HG03575 (cell line): ENCODE data around the gene MS4A14.
A peak's percentile ranks its signal among the peaks of the same experiment; 100 is the strongest.
"Not testable (repeated sequence)": the region's sequence is repeated elsewhere in the genome, so short reads cannot be mapped to it uniquely, and the experiment has no call there.

Experiments
- ATAC-seq: cut with Tn5 transposase; IDR thresholded peaks from one replicate; pipeline ENCODE4 v1.9.1; 2021; ENCODE audit not compliant: unreplicated experiment, insufficient number of reproducible peaks, low FRiP score; ENCODE audit errors: extremely low read depth

Gene MS4A14, protein sequence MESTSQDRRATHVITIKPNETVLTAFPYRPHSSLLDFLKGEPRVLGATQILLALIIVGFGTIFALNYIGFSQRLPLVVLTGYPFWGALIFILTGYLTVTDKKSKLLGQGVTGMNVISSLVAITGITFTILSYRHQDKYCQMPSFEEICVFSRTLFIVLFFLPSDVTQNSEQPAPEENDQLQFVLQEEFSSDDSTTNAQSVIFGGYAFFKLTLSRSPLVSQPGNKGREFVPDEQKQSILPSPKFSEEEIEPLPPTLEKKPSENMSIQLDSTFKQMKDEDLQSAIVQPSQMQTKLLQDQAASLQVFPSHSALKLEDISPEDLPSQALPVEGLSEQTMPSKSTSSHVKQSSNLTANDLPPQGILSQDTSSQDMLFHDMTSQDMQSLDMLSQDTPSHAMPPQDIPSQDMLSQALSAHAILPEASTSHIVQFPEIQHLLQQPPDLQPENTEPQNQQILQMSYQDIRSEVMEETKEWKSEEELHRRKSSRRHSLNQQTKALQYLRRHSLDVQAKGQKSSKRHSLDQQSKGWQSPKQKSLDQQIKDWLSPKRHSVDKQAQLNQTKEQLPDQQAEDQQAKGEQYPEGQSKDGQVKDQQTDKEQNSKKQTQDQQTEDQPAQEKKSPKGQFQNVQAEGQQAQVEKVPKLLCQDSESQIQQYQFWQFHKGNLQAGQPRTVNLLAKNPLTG

DNA sequence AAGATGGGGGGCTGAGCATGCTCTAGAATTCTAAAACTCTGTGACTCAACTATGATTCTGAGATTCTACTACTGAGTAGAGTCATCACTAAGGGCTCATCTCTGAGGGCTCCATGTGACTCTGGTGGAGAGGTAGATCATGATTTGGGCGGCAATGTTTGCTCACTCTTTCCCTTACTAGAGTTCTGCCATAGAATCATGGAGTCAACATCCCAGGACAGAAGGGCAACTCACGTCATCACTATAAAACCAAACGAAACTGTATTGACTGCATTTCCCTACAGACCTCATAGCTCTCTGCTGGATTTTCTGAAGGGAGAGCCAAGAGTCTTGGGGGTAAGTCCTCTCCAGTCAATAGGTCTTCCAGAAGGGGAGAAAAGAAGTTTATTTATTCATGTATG lies at the start of gene MS4A14:
TSS of gene MS4A14 (plus strand) at position 78 of the 400 bp plus-strand sequence. CDS start at position 198, 120 bp downstream.
- ATAC-seq: no peak

DNA sequence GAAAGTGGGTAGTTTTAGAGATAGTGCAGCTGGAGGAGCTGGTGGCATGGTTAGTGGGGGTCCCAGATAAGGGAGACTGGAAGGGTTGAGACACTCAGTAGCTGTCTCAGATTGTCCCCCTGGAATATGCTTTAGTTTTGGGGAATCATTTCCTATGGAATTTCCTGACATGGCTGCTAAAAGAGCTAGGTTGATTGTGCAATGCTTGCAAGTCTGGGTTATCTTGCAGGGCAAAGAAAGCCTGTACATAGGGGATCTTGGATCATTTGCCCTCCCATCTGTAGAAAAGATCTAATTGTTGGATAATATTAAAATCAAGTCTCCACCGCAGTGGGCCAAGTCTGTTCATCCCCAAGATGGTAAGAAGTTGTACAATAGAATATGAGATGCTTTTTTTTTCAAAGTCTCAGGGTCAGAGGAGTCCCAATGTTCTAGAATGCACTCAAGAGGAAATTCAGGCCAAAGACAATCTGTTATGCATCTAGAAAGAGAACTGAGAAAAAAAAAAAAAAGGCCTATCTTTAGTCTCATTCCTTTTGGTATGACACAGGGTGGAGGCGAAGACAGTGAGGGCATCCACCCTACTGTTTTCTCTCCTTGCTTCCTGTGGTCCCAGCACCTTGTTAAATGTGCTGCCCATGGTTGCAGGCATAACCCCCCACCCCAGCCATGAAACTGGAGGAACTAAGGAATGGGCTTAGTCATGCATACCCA lies 49.0 kb upstream of the MS4A14 start:
- ATAC-seq: no peak

DNA sequence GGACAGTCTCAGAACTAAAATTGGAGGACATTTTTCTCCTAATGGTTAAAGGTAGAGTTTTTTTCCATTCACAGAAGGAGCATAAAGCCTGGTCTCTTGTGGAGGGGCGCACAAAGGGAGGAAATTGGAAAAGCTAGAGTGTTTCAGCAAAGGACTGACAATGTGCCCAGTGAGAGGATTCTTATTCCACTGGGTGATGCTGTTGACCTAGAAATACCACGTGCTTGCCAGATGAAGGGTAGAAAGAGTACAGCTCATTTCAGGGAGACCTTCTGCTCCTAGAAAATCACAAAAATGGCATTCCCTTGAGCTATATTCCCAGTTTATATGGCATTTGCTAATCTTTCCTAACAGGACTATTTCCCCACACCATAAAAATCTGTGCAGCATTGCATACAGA lies 48.1 kb upstream of the MS4A14 start:
- no peak for ATAC-seq

DNA sequence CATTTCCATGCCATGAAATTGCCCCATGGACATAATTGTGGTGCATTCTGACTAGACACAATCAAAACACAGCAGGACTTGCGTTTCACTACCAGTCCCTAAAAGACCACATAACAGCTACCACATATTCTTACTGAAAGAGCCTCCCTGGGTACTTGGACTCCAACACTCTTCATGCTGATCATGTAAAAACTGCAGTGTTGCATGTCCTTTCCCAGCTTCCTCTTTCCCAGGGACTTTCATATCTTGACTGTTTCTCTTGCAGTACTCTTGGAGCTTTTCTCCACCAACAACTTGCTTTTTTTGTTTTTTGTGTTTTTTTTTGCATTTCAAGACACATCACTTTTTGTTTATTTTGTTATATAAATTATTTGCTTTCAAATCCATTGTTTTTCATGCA lies 46.3 kb upstream of the MS4A14 start:
- ATAC-seq: no peak

DNA sequence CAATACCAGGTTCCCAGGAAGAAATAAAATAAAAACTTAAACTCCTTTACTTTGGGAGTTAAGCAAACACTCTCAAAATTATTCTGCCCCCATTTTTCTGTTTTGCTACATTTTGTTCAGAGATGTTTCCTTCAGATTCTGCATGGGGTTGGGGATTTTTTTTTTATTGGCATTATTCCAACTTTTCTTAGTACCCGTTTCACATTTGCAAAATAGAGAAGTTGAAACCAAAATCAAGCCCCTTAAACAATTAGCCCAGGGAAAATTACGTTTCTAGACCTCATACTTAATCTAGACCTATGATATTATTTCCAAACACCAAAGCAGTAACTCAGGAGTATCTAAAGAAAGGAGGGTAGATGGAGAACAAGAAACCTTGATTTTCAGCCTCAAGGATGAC lies 38.5 kb upstream of the MS4A14 start:
- ATAC-seq: no peak

DNA sequence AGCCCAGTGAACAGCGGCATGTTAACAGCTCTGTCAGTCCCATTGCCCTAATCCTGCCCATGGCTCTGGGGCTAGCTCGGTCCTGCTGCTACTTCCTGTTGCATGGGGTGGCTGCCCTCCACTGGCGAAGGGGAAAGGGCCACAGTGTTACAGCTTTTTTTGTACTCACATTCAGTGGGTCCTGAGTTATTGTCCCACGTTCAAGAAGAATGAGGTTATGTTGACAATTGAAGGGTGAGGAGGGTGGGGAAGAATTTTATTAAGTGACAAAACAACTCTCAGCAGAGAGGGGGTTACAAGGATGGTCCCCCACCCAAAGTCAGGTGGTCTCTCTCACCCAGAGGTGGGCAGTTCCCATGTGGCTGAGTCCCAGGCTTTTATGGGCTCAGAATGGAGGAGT lies 35.6 kb upstream of the MS4A14 start:
- no peak for ATAC-seq

DNA sequence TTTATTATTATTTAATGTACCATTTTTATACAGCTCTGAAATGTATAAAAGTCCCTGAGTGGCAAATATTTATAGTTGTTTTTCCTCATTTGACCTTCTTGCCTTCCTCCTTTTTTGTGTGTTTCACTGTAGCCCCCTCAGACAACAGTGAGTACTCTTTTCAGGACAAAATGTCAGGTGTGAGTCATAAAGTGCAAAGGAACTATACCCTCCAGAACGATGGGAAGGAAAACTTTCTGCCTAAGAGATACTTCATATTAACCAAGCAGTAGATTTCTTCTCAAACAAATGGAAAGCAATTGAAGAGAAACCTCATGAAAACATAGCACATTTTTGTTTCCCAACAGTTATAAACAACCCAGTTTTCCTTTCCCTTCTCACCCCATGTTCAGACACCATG lies 34.0 kb upstream of the MS4A14 start:
- ATAC-seq: no peak

DNA sequence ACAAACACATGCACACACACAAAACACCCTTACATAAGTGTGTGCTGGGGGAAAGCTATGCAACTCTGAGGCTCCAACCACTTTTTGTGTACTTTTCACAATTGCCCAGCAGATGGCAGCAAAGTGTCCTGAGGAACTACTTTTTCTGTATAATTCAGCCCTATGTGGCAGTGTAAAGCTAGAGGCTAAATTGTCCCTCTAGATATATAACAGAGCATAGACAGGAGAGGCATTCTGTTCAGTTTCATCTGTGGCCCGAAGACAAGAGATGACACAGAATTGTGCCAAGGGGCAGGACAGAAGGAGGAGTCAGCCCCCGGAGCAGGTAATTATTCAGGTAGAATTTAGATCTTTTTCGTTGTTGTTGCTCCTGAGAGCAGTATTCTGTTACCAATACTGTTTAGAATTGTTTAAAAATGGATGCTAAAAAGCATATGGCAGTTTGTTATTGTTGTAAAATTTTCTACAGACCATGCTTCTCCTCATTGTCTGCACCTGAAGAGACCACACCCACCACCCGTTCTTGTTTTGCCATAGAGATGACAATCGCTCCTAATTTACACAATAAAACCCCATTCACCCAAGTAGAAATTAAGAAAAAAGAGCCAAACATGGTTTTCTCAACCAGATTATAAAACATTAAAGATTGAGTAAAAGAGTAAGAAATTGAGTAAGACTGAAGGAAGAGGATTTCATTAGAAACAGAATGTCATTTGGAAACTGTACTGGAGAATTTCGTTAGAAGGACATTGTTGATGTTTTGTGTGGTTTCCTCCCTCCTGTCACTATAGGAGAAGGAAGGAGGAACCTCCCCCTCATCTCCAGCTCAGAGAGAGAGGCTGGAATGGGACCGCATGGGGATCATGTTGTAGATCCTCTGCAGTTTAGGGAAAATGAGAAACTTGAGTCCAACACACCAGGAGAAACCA lies 32.5 kb upstream of the MS4A14 start:
- no peak for ATAC-seq

DNA sequence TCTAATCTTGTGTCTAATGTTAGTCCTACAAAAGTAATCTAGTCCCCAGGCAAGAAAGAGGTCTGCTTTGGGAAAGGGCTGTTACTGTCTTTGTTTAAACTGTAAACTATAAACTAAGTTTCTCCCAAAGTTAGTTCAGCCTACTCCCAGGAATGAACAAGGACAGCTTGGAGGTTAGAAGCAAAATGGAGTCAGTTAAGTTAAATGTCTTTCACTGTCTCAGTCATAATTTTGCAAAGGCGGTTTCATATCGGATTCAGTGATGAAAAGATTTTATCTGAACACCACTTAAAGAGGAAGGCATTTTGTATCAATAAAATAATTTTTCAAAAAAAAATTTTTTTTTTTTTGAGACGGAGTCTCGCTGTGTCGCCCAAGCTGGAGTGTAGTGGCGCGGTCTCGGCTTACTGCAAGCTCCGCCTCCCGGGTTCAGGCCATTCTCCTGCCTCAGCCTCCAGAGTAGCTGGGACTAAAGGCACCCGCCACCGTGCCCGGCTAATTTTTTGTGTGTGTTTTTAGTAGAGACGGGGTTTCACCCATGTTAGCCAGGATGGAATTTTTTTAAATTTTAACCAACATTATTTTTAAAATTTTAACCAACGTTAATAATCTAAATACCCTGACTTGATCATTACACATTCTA lies 29.9 kb upstream of the MS4A14 start:
- not testable (repeated sequence) for ATAC-seq

DNA sequence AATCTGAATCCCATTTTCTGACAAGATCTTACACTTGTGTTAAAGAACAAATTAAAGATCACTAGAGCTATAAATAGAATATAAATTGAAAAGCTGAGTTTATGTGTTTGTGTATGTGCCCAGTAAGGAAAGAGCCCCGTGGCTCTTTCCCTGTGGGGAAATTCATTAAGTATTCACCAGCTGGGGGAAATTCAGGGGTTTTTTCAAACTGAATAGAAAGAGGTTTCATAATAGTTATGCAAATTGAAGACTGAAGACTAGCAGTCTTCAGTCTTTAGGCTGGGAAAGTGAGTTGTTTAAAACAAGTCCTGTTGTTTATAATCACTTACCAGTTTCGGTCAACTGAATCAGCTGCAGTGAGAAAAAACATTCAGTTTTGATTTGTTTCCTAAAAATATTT lies 29.2 kb upstream of the MS4A14 start:
- peak; percentile 71 for ATAC-seq

DNA sequence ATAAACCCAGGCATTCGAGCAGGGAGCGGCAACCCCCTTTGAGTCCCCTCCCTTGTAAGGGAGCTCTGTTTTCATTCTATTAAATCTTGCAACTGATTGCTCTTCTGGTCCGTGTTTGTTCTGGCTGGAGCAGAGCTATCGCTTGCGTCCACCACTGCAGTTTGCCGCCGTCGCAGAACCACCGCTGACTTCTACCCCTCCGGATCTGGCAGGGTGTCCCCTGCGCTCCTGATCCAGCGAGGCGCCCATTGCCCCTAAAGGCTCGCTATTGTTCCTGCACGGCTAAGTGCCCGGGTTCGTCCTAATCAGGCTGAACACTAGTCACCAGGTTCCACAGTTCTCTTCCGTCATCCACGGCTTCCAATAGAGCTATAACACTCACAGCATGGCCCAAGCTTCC lies 28.4 kb upstream of the MS4A14 start:
- ATAC-seq: no peak

DNA sequence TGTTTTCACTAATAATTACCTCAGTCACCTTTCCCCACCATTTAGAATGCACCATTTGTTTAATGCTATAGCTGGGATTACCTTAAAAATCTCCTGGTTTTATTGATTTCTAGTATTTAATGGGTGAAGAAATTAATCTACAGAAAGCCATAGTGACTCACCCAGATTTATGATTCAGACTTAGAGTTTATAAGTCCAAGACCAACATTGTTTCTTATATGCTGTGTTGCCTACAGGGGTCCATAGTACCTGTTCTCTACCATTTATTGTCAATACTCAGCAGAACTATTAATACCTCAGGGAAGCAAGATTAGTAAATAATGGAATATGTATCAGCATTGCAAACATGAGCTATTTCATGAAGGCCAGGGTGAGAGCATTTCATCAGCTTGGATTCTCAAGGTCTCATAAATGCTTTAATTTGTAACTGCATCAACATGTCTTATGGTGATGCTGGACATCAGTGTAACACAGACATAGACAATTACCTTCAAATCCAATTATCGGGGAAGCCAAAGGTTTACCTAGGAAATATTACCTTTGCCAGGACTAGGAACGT lies 25.9 kb upstream of the MS4A14 start:
- ATAC-seq: no peak

DNA sequence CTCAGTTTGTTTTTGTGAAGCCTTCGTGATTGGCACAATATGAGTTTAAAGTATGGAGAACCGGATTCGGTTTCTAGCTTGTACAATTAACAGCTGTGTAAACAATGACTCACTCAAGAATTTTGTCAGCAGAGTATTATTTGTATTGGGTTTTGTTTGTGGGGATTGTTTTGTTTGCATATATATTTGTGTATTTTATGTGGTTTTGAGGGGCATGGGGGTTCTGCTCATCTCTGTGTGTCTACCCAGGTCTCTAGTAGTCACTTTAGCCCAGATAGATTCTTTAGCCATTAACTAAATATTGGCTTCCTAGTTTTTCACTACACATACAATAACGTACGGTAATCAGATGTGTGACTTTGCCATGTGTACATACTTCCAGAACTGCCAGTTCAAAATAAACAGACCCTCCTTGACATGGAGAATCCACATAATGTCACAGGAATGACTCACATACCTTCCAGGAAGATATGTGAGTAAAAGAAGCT lies 25.4 kb upstream of the MS4A14 start:
- ATAC-seq: no peak

DNA sequence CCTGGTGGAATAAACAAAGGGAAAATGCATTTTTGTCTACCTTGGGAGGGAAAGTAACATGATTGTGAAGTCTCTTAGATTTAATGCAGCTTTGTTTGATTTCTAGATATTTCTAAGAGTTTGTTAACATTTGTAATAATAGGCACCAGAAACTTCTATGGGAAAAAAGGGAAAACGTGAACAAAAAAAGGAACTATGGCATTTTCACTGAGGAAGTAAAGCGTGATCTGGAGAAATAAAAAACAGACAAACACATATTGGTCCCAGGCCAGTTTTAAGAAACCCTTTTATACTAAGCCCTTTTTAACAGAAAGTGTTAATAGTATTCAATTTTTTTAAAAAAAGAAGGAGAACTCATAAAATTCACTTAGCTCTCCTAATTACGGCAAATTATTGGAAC lies 24.9 kb upstream of the MS4A14 start:
- no peak for ATAC-seq

DNA sequence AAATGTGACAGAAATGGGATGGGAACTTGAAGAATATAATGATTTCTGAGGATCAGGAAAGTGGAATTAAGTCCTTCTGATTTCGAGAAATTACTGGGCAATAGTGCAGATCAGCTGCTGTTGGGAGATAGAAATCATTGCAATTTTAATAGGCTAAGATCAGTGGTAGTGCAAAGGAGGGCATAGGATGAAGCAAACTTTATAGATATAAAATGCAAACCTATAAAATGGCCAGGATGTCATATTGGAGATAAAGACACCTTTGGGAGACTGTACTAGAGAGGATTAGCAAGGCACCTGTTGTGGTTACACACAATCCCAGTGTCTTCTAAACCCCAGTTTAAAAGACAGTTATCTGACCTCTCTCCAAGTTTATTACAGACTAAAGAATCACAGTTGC lies 24.4 kb upstream of the MS4A14 start:
- ATAC-seq: no peak

DNA sequence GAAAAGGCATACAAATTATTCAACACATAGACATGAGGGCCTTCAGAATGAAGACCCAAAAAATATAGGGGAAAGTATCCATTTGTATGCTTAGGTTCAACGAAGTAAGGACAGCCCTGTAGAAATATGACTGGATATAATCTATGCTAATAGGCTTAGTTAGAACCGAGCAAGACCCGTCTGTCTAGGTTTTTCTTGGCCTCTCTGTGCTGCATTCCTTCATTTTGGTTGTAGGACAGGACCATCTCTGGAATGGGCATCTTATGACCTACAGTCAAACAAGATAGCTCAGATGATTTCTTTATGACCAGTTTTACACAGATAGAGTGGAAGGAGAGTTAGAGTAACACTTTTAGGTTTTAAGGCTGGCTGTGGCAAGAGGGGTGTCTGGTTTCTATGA lies 23.5 kb upstream of the MS4A14 start:
- ATAC-seq: no peak

DNA sequence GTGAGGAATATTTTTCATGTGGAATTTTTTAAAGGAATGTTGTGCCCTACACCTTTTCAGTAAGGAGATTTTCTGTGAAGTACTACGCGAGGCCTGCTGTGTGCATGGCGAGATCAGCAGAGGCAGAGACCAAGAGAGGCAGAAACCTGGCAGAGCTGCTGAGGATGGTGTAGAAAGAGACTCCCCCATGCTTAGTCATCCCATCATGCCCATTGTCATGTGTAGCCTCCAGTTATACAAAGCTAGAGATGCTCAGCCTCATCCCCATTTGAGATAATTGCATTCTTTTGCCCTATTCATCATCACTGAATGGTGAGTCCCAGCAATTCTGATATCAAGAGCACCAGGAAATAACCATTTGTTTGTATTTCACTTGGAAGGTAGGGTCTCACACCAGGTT lies 20.9 kb upstream of the MS4A14 start:
- no peak for ATAC-seq

DNA sequence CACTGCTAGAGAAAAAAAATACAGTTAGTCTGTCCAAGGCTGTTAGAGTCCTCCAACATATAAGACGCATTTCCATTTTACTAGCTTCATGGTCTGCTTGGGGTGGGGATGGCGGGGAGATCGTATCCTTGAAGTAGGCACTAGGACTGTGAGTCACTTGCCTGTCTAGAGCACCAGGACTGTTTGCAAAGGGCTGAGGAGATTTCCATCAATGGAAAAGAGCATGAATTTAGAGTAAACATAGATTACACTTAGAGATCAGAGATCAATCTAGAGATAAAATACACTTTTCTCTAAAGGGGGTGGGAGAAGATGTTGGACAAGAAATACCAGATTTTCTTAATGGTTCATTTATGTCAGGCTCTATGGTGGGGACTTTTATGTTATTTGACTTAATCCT lies 19.7 kb upstream of the MS4A14 start:
- no peak for ATAC-seq
